NT2/D1 (cell line): ENCODE results near the gene RTBDN.

ENCODE experiments used
- DNase-seq: peaks from one replicate; pipeline ENCODE4 v3.0.0-alpha.2; 2011; ENCODE audit warnings: low read depth, low spot score
- H3K27me3 ChIP-seq: 2 replicates; pipeline ENCODE4 v1.6.0; 2011; ENCODE audit warnings: mild to moderate bottlenecking; ENCODE audit not compliant: insufficient read length, insufficient read depth
- H3K36me3 ChIP-seq: 2 replicates; pipeline ENCODE4 v1.6.1; 2011; ENCODE audit warnings: mild to moderate bottlenecking, low read length, mixed read lengths; ENCODE audit not compliant: insufficient read depth, insufficient read length
- H3K4me1 ChIP-seq: 2 replicates; pipeline ENCODE4 v1.5.1; 2011; ENCODE audit not compliant: insufficient read depth, insufficient read length
- H3K4me3 ChIP-seq: 2 replicates; pipeline ENCODE4 v1.5.1; 2011; ENCODE audit warnings: low read depth; ENCODE audit not compliant: insufficient read length
- H3K9ac ChIP-seq: 2 replicates; pipeline ENCODE4 v1.6.0; 2011; ENCODE audit warnings: low read depth; ENCODE audit not compliant: insufficient read length
- H3K9me3 ChIP-seq: 2 replicates; pipeline ENCODE4 v1.5.1; 2011; ENCODE audit warnings: mild to moderate bottlenecking, low read length; ENCODE audit not compliant: insufficient read depth
- SUZ12 ChIP-seq: IDR thresholded peaks from 2 replicates; pipeline ENCODE4 v1.6.1; 2011; ENCODE audit not compliant: insufficient read length, insufficient read depth; ENCODE audit errors: extremely low read depth
- YY1 ChIP-seq: IDR thresholded peaks from 2 replicates; pipeline ENCODE4 v1.6.1; 2011; ENCODE audit not compliant: insufficient read length, insufficient read depth
- ZNF274 ChIP-seq: IDR thresholded peaks from 2 replicates; pipeline ENCODE4 v1.6.1; 2011; ENCODE audit warnings: mild to moderate bottlenecking, low read depth, low read length

The RTBDN gene

DNA sequence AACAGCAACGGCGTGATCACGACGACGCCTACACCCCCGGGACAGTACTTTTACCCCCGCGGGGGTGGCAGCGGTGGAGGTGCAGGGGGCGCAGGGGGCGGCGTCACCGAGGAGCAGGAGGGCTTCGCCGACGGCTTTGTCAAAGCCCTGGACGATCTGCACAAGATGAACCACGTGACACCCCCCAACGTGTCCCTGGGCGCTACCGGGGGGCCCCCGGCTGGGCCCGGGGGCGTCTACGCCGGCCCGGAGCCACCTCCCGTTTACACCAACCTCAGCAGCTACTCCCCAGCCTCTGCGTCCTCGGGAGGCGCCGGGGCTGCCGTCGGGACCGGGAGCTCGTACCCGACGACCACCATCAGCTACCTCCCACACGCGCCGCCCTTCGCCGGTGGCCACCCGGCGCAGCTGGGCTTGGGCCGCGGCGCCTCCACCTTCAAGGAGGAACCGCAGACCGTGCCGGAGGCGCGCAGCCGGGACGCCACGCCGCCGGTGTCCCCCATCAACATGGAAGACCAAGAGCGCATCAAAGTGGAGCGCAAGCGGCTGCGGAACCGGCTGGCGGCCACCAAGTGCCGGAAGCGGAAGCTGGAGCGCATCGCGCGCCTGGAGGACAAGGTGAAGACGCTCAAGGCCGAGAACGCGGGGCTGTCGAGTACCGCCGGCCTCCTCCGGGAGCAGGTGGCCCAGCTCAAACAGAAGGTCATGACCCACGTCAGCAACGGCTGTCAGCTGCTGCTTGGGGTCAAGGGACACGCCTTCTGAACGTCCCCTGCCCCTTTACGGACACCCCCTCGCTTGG, 42.1 kb downstream of the RTBDN start:
- peak overlapping the region; percentile 72 for H3K4me3 ChIP-seq
- peak overlapping the region; percentile 95 for H3K9ac ChIP-seq
- peaks cover 25% of the 10 kb centered on the region for H3K27me3 ChIP-seq
- H3K4me1 ChIP-seq = peaks cover 22% of the 10 kb centered on the region
- peaks cover 8% of the 10 kb centered on the region for H3K36me3 ChIP-seq
- no peak for TF ChIP-seq SUZ12
- TF ChIP-seq YY1 = no peak
- TF ChIP-seq ZNF274 = no peak
- H3K9me3 ChIP-seq = no peaks in the 10 kb centered on the region
- no peak for DNase-seq

GRCh38 chr19:12791345-12792050, 42.9 kb downstream of the RTBDN start, which contains the start of gene JUNB:
TSS of gene JUNB (plus strand) at chr19:12791486. CDS start at chr19:12791772, 286 bp downstream.
- peaks cover 25% of the 10 kb centered on the region for H3K27me3 ChIP-seq
- no peak for TF ChIP-seq YY1
- TF ChIP-seq ZNF274 = no peak
- peak within 1 kb of the TSS; percentile 72 for H3K4me3 ChIP-seq
- peak within 1 kb of the TSS; percentile 95 for H3K9ac ChIP-seq
- peaks cover 25% of the 10 kb centered on the region for H3K4me1 ChIP-seq
- DNase-seq = no peak
- peaks cover 2% of the 10 kb centered on the region for H3K36me3 ChIP-seq
- H3K9me3 ChIP-seq = no peaks in the 10 kb centered on the region

DNA sequence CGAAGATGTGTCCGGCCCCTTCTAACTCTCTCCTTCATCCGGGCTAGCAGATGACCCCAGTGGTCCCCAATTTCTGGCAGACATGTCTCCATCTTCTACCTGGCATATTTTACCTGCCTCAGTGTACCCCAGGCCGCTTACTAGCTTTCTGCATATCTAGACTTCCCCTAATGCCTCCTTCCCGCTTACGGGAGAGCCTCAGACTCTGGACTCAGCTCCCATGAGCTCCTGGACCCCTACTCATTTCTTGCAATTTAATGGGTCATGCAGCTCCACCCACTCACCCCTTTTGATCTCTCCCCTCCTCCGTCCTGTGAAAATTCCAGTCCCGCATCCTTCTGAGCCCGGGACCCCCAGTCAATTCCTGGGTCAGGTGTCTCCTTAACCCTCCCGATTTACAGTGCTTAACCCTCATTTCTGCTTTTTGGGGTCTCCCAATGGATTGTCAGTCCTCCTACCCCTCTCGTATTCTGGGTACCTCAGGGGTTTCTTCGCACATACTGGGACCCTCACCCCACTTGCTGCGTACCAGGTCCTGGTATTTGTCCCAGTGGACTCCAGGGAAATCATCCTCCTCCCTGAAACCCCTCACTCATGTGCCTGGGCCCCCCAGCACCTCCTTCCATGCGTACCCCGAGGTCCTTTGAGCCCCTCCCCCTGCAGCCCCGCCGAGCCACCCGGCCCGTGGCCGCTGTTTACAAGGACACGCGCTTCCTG, 43.6 kb downstream of the RTBDN start:
- peaks cover 25% of the 10 kb centered on the region for H3K27me3 ChIP-seq
- TF ChIP-seq SUZ12 (no peak), ZNF274 (no peak), YY1 (no peak)
- H3K9ac ChIP-seq = peak overlapping the region; percentile 80
- H3K36me3 ChIP-seq = peaks cover 2% of the 10 kb centered on the region
- DNase-seq = no peak
- H3K9me3 ChIP-seq = no peaks in the 10 kb centered on the region
- peaks cover 30% of the 10 kb centered on the region for H3K4me1 ChIP-seq
- H3K4me3 ChIP-seq = peak overlapping the region; percentile 50

DNA sequence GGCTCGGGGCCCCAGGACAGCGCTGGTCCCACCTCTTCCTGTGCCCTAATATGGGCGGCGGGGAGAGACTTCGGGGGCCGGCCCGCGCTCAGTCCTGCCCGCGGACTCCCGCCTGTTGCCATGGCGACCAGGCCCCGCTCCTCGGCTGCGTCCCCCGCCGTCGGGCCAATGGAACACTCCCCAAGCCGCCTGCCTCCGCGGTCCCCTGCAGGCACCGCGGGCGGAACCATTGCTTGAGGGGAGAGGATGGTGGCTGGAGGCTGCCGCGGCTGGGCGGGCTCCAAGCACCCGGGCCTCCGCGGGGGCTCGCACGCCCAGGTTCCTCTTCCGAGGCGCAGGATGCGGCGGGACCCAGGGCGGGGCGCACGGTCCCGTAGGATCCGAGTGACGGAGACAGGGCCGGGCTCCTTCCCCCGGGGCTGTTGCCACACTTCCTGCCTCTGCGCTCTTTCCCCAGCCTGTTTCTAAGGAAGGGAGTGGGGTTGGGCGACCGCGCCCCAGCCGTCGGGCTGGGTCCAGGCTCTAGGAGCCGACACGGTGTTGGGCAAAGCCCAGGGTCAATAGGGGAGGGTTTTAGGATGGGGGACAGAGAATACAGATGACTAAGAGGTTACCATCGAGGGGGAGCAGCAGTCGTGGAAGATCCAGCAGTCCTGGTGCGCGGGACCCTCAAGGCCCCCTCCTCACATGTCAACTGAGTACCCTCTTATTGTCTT, 44.3 kb downstream of the RTBDN start:
- TF ChIP-seq ZNF274 (no peak), SUZ12 (no peak), YY1 (no peak)

DNA sequence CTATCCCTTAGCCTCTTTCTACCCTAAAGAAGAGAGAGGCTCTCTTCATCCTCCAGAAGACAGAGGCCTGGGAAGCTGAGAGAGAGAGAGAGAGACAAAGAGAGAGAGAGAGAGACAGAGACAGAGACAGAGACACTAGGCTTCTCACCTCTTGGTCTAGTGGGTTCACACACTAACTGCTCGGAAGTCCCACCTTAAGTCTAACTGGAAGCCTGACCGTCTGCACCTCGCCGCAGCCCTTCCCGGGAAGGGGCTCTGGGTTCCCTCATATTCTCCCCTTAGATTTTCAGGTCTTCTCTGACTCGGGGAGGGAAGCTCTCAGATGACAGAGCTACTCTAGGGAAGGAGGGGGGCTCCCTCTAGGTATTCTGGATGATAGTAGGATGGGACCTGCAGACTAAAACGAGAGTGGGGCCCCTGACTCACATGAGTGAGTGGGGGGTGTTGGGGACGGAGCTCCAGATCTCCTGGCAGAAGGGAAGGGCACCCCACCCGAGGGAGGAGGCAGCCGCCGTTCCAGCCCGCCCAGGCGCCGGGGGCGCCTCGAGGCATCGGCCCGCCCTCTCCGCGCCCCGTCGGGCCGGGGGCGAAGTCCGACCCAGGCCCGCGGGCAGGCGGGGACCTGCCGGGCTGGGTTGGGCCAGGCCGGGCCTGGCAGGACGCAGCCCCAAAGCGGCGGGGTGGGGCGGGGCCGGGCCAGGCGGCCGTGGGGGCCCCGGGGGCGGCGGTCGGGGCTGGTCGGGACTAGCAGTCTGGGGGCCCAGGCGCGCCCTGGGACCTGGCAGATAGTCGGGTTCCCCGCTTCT, 45.1 kb downstream of the RTBDN start:
- H3K4me1 ChIP-seq = peaks cover 30% of the 10 kb centered on the region
- peaks cover 2% of the 10 kb centered on the region for H3K36me3 ChIP-seq
- H3K4me3 ChIP-seq = peak overlapping the region; percentile 50
- H3K27me3 ChIP-seq = peaks cover 25% of the 10 kb centered on the region
- no peaks in the 10 kb centered on the region for H3K9me3 ChIP-seq
- TF ChIP-seq YY1 = no peak
- TF ChIP-seq ZNF274 = no peak
- no peak for TF ChIP-seq SUZ12
- H3K9ac ChIP-seq = peak overlapping the region; percentile 47
- no peak for DNase-seq

More for the DNA sequence above, 44.3 kb downstream of the RTBDN start:
- H3K4me3 ChIP-seq = peak overlapping the region; percentile 50
- no peaks in the 10 kb centered on the region for H3K9me3 ChIP-seq
- peak; percentile 90 for DNase-seq
- peaks cover 30% of the 10 kb centered on the region for H3K4me1 ChIP-seq
- peaks cover 25% of the 10 kb centered on the region for H3K27me3 ChIP-seq
- peak overlapping the region; percentile 80 for H3K9ac ChIP-seq
- peaks cover 2% of the 10 kb centered on the region for H3K36me3 ChIP-seq

GRCh38 chr19:12788682-12789097, 45.7 kb downstream of the RTBDN start:
- peaks cover 2% of the 10 kb centered on the region for H3K36me3 ChIP-seq
- H3K9me3 ChIP-seq = no peaks in the 10 kb centered on the region
- peaks cover 27% of the 10 kb centered on the region for H3K4me1 ChIP-seq
- no peak for DNase-seq
- peak overlapping the region; percentile 47 for H3K9ac ChIP-seq
- H3K4me3 ChIP-seq = peak overlapping the region; percentile 50
- TF ChIP-seq YY1 (no peak), SUZ12 (no peak), ZNF274 (no peak)
- peaks cover 25% of the 10 kb centered on the region for H3K27me3 ChIP-seq
